NCI-H82 treated with DMSO at 0.1 percent for 48 hours (cell line): ENCODE results near the gene MCAM.

Experiments
- DNase-seq: peaks from one replicate; lab custom pipeline; 2025; ENCODE audit not compliant: unreplicated experiment; lab: John Stamatoyannopoulos, UW

The MCAM gene, protein sequence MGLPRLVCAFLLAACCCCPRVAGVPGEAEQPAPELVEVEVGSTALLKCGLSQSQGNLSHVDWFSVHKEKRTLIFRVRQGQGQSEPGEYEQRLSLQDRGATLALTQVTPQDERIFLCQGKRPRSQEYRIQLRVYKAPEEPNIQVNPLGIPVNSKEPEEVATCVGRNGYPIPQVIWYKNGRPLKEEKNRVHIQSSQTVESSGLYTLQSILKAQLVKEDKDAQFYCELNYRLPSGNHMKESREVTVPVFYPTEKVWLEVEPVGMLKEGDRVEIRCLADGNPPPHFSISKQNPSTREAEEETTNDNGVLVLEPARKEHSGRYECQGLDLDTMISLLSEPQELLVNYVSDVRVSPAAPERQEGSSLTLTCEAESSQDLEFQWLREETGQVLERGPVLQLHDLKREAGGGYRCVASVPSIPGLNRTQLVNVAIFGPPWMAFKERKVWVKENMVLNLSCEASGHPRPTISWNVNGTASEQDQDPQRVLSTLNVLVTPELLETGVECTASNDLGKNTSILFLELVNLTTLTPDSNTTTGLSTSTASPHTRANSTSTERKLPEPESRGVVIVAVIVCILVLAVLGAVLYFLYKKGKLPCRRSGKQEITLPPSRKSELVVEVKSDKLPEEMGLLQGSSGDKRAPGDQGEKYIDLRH

DNA sequence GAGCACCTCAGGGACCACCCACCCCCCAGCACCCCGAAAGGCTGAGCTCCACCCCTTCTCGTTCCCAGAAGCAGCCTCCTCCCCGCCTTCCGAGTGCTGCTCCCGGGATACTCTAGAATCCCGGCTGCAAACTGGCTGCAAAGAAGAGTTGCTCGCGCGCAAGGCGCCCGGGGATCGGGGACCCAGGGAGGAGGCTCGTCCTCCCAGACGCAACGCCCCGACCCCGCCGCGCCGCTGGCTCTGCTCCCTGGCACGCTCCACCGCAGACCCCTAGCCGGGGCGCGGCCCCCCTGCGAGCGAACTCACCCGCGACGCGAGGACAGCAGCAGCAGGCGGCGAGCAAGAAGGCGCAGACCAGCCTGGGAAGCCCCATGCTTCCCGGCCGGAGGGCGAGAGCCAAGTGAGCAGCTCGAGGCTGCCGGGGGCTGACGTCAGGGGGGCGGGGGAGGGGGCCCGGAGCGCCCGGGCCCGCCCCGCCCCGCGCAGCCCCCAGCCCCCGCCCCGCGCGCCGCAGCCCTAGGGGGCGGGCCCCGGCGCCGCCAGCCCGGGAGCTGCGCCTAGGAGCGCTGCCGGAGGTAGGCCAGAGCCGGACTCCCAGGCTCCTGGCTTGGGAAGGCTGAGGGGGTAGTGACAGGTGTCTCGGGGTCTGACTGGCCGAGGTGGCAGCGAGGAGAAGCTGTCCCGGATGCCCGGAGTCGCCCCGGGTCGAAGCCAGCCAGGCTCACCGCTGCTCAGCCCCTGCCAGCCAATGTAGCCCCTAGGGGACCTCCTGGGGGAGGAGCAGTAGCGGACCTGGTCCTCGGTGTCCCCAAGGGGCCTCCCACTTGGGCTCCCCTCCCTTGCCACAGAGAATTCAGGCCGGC, at the start of gene MCAM:
TSS of gene MCAM (minus strand) at position 402 of the 863 bp plus-strand sequence. CDS start at position 373, 29 bp downstream.
- DNase-seq = no peak

DNA sequence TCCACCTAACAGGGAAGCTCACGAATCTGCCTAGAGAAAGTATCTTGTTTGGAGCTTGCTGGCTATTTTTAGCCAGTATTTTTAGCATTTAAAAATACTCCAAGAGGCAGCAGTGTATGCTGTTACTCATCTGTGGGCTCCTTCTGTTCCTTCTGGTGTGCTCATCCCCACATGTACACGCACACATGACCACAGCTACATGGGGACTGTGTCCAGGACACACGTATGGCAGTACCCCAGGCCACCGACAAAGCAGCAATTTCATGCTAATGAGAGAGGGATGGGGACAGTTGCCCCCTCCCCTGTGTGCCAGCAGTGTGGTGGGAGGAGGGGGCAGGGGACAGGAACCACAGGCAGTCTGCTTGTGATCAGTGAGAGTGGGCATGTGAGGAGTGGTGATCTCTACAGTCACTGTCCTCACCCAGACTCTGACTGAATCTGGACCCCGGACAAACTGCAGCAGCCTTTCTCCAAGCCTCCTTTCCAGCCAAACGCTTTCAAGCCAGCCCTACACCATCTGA, 48.2 kb upstream of the MCAM start:
- DNase-seq = no peak

DNA sequence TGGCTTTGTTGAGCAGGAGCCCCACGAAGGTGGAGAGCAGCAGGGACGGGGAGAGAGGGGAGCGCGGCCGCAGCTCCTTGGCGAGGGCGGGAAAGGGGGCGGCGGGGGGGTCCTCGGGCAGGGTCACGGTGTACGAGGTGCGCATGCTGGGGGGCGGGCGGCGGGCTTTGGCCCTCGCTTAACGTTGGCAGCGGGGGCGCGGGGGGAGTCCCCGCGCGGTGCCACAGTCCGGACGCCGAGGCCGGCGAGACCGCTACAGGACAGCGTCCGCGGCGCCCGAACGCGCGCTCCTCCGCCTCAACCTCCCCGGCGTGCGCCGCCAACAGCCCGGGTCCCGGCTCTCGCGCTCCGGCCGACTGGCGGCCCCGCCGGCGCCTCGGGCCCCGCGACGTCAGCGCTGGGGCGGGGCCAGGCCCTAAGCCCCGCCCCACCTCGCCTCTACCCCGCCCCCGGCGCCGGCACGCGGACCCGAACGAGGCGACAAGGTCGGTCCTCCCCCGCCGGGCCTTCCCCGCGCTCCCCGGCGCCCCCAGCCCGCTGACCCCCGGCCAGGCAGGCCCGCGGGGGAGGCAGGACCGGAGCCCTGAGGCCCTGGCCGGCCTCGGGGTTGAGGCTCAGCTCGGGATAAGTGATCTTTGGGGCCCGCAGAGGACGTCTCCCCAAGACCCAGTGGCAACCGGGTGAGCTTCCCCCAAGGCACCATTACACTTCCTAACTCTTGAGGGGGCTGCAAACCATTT, 47.1 kb upstream of the MCAM start:
- peak; percentile 31 for DNase-seq

DNA sequence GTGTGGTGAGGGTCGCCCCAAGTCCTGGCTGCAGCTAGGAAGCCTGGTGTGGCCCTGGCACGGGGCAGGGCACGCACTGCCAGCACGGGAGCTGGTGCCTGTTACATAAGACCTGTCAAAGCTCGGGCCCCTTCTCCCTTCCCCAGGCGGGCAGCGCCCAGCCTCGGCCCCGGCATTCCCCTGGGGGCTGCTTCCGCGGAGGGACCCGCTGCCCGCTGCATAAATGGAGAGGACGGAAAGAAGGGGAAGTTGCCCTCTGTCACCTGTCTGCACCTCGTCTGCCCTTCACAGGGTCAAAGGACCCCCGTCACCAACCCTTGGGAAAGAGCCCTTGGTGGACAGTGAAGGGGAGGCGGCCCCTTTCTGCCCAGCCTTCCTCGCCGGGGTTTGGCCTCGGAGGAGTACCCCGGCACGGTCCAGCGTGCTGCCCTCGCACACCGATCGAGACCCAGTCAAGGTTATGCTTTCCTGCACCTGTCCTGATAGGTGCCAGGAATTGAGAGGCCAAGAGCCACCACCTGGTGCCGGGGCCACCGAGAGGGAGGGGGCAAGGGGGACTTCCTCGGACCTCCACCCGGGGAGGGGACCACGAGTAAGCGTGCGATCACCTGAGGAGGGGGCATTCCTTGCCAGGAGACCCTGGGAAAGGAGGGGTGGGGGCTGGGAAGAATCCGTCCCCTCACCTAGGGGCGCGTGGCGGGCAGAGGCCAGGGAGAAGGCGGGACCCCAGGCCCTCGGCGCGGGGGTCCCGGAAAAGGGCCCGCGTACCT, 46.3 kb upstream of the MCAM start:
- no peak for DNase-seq

DNA sequence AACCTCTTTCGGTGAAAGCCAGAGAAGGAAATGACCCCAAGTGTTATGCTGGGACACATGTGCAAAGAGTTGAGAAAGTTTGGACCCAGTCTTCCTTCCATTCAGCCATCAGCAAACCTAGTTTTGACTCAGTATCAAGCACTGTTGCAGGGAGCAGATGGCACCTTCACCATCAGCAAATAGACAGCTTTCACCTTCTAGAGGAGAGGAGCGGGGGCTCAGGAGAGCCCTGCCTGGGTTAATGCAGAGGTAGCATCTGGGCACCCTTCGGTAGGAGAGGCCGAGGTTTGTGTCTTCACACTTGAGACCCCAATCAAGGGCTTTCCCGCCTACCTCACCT, 45.8 kb upstream of the MCAM start:
- DNase-seq = peak; percentile 7

DNA sequence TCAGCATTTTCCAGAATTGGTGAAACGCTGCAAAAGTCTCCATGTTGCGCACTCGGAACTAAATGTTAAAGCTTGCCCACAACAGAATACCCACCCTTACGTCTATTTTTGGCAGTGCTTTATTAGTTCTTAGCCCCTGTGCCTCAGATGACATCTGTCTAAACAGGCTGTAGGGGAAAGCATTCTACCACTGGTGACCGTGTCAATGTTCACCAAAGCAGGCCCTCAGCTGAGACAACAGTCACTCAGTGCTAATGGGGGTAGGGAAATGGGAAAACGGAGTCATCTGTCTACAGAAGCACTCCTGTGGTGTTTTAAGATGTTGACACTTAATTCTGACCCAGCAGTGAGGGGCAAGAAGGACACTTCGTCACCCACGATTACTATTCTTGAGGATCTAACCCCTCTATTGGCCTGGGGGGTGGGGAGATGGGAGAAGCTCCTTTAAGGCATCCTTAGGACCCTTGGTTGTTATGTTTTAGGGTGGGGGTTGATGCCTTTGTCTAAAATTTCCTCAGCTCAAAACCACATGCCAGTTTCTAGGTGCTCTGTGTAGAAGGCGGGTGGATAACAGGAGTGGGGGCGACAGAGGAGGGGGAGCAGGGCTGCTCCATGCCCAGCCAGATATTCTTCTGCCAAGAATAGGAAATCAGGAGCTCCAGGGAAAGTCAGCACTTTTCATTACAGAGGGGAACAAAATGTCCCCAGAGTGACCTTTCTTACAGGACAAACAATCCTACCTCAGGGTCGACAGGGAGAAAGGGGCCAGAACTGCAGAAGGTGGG, 45.2 kb upstream of the MCAM start:
- no peak for DNase-seq

DNA sequence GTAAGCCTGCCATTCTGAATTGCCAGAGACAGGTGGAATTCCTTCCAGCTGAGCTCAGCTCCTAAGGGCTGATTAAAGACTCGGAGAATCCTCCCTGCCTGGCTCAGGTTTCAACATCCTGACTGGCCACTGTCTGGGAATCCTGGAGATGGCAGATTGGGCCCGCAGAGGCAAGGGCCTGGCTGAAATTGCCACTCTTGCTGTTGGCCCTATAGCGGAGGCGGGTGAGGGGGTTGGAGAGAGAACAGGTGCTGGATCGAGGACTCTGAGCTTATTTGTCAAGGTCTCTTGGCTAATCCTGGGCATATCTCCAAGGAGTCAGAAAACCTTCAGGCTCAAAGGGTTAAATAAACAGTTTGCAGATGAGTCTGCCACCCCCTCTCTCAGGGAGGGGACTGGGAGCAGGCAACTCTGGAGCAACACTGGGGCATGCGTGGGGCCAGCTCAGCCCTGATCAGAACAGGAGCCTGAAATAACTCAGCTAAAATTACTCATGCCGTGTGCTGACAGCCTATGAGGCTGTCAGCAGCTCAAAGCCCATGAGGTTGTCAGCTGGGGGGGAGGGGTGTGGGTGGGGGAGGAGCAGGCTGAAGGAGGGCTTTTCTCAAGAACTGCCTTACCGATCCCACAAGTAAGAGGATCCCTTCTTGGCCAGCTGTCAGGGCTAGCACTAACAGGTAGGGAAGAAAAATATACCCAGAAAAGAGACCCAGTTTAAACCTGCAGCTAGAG, 44.3 kb upstream of the MCAM start:
- DNase-seq = peak; percentile 94

DNA sequence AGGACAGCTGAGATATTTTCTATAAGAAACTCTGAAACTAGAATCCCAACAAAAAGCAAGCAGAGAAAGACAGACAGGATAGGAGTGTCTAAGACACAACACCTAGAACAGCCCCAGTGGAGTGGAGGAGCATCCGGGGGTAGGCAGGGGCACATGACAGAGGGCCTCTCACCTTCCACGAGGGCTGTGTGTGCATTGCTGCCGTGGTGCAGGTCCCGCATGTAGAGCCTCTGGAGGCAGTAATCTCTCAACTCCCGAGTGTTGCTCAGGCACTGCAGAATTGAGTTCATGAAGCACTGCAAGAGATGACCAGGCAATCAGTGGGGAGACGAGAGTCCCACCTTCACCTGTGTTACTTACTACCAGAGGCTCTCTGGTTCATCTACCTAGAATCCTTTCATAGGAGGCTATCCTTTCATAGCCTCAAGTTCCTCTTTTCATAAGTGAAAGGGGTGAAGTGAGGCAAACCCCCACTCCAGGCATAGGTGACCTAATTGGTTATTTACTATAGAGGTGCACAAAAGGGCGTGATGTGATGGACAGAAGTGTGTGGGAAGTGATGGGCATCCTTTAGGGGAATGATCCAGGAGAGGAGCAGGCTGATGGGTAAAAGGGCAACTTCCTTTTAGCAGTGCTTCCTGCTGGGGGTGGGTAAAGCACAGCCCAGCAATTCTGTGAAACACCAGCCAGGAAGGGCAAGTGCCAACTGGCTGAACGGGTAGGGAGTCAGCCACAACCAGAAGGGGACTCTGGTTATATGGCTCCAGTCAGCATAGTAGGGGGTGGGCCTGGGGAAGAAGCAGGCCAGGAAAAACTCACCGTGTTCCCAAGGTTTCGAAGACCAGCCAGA, 42.7 kb upstream of the MCAM start:
- no peak for DNase-seq

DNA sequence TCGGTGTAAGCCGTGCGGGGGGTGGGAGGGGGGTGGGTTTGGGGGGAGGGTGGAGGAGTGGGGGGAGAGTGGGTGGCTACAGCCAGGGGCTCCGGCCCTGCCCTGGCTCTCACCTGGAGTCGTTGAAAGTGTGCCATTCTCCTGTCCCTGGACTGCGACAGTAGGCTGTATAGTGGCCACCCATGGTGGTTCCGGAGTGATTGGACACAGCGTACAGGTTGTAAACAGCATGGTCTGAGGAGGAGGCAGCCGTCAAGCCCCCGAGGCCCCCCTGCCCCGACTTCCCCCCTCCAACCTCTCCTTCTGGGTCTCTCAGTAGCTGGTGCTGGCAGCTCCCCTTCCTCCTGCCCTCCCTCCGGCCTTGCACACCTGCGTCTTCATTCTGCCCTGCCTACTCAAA, 40.1 kb upstream of the MCAM start:
- no peak for DNase-seq

DNA sequence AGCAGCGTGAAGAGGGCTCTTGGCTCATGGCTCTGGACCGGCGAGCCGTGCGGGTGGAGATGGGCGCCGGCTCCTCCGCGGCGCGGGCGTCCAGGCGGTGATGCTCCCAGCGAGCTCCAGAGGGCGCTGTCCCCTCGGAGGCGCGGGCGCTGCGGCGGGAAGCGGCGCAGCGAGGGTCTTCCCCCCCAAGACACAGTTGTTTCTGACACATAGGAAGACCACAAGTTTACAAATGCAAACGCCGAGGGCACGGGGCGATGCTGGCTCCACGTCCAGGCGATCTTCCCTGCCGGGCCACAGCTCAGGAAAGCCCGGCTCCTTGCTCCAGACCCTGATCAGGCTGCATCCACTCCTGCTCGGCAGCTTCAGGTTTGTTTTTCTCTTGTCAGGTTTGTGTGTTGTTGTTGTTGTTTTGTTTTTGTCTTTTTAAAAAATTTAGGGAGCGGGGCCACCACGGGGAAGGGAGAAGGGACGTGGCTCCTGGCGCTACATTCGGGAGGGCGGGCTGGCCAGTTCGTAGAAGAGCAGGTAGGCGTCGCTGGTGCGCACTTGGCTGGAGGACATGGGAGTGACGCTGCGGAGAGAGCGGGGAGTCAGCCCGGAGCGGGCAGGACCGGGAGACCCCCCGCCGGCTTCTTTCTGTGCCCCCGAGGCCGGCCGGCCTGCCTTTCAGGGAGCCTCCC, 39.6 kb upstream of the MCAM start:
- no peak for DNase-seq

DNA sequence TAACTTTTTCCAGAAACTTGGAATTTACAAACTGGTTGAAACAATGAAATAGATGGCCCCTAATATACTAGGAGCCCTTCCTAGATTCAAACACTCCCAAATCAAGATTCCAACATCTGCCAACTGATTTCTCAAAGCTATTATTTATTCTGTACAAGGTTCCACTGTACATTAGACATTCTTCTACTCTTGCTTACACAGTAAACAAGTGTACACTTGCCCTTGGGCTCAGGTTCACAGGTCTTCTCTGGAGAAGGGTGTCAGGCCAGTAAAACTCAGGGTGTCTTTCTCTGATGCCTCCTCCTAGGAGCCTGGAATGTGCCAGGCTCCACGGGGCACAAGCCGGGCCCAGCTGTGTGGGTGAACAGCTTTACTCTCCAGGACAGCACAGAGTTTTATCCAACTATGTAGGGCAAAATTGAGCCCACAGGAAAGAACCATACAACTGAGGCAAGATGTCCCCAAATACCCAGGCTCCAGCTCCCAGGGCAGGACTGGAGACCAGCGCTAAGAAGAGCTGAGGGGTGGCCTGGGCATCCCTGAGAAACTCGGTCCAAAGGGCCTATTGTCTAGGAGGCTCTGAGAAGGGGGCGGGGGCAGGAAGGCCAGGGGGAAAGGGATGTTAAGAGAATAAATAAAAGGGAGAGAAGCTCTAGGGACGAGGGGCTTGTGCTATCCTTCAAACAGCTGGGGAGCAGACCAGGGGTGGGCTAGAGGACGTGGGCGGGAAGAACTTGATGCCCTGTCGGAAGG, 38.3 kb upstream of the MCAM start:
- no peak for DNase-seq

DNA sequence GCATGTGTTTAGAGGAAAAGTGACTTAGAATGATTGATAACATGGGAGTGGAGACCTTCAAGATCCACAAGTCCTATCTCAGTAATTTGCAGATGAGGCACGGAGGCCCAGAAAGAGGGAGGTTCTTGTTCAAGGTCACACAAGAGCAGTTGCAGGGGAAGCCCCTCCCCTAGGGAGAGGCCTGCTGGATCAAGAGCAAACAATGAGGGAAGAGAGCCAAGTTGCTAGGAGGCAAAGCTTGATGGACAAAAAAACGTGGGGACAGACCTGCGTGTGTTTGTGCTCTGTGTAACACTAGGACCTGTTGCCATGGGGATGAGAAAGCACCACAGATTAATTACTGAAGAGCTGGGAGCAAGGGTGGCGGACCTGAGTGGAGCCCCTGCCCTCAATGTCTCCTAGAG, 35.9 kb upstream of the MCAM start:
- DNase-seq = peak; percentile 58

DNA sequence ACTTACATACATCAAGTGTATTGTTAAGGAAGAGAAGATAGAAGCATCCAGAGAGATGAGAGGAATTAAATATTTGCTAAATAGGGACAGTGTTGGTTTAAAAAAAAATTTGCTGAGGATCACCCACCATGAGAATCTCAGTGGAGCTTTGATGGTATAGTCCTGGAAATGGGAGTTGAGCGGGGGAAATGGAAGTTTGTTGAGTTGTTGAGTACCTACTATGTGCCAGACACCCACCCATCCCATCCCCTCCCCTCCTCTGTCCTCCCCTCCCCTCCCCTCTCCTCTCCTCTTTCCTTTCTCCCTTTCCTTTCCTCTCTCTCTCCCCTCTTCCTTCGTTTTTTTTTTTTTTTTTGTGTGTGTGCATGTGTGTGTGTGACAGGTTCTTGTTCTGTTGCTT, 34.3 kb upstream of the MCAM start:
- no peak for DNase-seq

DNA sequence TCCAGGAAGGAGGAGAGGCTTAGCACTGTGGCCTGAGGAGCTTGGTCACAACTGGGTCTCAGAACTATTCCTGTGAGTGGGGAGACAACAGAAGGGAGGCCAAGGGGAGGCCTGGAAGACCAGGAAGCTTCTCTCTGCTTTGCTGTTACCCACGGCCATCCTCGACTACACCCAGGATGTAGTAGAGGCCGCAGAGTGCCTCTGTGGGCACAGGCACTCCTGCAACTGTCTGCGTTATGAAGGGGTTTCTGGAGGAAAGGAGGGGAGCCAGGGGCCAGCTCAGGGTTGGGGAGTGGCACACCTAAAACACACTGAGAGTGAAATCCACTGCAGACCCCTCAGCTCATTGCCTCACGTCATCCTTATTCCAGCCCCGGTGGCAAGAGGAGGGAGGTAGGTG, 33.4 kb upstream of the MCAM start:
- DNase-seq = no peak

DNA sequence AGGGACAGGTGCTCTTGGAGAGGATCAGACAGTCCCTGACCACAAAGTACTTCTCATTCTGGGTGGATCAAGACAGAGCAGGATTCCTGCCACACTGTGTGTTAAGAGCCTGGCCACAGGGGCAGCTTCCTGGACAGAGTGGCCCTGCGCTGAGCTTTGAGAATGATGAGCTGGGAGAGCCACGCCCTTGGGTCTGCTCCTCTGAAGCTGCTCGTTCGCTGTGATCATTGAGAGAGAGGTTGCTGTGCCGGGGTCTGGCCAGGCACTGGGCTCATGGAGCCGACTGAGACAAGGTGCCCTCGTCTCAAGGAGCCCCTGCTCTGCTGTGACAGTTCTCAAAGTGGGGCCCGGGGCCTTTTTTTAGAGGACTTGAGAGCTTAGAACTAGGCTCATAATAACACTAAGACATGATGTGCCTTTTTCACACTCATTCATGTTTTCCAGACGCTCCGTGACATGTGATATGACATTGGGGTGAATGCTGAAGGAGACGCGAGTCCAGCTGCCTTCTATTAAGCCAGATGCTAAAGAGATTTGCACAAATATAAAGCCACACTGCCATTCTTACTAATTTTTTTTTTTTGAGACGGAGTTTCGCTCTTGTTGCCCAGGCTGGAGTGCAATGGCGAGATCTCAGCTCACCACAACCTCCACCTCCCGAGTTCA, 31.1 kb upstream of the MCAM start:
- DNase-seq = no peak

DNA sequence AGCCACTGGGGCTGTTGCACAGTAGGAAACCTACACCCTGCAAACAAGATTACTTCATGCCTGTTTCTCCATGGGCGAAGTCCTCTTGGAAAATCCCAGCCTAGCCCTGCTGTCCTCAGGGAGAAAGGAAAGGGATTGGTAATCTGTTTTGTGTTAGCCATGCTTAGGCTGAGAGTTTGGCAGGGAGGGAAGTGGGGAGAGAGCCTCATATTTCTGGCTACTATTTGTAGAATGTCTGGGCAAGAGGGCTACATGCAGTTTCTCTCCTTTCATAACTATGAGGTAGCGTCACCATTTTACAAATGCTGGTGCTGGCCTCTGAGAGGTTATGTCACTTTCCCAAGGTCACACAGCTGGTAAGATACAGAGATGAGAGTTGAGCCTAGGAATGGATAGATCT, 30.3 kb upstream of the MCAM start:
- peak; percentile 16 for DNase-seq
